Activated CD4-positive, alpha-beta T cell treated with anti-CD3 and anti-CD28 coated beads, Interleukin-2, amount 50 U/mL, for 48 hours (primary cell): ENCODE results near the gene EIF4G3.
A peak's percentile ranks its signal among the peaks of the same experiment; 100 is the strongest.
"Not testable (repeated sequence)": the region's sequence is repeated elsewhere in the genome, so short reads cannot be mapped to it uniquely, and the experiment has no call there.

ENCODE experiments used
- DNase-seq, 2 experiments: peaks; one replicate each; pipeline ENCODE4 v3.0.0-alpha.2; 2020

EIF4G3 gene

DNA sequence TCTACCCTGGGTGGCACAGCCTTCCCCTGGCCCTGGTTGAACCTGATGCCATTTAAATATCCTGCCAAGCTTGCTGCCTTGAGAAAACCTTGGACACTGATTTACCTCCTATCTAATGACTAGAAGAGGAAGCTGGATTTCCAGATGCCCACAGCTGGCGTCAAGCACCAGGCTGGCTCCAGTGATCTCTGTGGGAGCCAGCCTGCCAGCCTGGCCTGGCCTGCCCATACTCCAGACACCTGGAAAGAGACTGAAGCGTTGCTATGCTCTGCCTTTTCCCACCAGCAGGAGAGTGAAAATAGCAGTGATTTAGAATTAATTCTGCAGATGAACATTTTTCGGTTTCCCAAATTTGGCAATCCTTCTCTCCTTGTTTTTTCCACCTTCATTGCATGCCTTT is 11.5 kb upstream of the EIF4G3 start:
- no peak for DNase-seq

DNA sequence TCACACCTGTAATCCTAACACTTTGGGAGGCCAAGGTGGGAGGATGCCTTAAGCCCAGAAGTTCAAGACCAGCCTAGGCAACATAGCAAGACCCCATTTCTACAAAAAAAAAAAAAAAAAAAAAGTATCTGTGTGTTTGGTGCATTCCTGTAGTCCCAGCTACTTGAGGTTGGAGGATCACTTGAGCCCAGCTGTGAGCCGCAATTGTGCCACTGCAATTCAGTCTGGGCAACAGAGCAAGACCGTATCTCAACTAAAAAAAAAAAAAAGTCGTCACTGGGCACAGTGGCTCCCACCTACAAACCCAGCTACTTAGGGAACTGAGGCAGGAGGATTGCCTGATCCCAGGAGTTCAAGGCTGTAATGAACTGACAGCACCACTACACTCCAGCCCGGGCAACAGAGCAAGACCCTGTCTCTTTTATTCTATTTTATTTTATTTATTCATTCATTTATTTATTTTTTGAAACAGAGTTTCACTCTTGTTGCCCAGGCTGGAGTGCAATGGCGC is 8.6 kb upstream of the EIF4G3 start:
- no peak for DNase-seq

DNA sequence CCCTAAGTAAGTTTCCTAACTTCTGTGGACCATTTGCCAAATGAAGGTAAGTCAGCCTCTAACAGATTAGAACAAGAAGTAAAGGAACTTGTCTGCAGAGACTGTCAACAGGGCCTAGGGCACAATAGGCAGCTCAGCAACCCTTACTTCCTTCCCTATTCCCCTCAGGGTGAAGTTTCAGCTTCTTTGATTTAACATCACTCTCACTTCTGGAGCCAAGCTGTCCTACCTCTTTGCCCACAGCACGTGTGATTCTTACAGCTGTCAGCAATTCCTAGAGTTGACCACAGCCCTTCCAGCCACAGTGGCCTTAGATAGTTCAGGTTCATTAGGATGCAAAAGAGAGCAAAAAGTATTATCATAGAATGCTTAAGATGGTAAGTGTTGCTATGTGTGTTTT is 7.6 kb upstream of the EIF4G3 start:
- DNase-seq: no peak

DNA sequence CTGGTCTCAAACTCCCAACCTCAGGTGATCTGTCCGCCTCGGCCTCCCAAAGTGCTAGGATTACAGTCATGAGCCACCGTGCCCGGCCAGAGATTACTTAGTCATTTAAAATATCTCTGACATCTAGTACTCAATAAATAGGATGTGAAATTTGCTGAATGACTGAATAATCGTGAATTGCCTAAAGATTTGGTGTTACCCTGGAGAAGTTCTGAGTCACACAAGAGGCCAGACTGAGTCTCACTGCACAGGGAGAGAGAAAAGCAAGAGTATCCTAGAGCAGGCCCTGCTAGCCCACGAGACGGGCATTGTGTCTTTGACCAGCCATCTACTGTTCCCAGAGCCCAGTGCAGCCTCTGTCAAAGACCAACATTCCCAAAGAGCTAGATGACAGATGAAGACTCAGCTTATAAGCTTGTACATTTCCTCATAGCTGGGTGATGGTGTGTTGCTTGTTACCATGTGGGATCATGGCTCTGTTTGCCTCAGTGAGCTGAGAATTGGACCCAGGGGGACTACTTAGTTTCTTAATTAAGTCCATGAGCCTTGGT is 5.6 kb upstream of the EIF4G3 start:
- DNase-seq: no peak

DNA sequence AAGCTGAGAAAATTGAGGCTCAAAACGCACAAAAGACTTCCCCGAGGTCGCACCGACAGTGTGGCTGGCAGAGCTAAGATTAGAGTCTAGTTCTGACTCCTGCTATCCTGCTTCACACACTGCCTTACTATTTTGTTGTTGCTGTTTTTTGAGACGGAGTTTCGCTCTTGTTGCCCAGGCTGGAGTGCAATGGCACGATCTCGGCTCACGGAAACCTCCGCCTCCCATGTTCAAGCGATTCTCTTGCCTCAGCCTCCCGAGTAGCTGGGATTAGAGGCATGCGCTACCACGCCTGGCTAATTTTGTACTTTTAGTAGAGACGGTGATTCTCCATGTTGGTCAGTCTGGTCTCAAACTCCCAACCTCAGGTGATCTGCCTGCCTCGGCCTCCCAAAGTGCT is 1.6 kb upstream of the EIF4G3 start:
- not testable (repeated sequence) for DNase-seq

DNA sequence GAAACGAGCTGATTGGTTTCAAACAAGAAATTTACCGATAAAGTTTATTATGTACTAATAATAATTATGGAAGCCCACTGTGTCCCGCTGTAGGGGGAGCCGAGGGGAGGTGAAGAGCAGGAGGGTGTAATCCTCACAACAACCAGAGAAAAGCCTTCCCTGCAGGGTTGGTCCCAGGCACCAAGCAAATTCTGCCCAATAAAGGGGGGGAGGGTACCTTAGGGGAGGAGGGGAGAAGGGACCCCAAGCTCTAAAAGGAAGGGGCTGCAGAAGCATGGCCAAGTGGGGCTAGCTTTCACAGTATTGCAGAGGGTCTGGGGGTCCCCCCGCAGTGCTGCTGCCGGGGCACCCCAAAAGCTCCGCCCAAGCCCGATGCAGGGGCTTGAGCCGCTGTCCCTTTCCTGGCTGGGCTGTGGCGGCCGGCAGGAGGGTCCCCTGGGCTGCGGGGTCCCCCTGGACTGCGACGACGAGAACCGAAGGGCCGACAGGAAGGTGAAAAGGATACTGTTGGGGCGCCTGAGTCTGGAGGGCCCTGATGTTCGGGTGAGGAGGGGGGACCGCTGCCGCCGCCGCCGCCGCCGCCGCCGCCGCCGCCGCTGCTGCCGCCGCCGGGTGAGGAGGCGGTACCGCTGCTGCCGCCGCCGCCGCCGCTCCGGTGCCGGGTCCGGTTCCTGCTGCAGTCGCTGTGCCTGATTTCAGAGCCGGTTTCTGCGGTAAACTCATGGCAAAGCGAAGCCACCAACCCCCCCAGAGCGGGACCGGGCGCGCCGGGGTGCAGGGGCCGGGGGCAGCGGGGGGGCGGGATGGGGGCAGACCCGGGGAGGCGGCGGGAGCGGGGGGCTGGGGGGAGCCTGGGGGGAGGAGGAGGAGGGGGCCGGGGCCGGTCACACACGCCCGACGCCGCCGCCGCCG is 771 bp downstream of the EIF4G3 start:
- peak; percentile 36 to 38 for DNase-seq

DNA sequence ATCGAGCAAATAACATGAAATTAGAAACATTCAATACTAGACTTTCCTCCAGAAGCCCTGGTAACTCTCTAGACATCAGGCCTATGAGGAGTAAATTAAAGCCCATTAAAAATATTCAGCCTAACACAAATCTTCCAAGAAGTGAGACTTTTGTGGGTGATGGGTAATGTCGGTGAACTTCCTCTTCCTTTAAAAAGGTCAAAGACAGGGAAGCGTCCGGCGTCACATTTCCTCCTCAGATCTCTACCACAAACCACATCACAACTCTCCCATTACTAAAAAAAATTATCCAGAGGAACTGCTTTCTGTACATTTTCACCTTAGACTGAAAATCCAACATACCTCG is 1.4 kb downstream of the EIF4G3 start:
- peak; percentile 24 to 34 for DNase-seq

DNA sequence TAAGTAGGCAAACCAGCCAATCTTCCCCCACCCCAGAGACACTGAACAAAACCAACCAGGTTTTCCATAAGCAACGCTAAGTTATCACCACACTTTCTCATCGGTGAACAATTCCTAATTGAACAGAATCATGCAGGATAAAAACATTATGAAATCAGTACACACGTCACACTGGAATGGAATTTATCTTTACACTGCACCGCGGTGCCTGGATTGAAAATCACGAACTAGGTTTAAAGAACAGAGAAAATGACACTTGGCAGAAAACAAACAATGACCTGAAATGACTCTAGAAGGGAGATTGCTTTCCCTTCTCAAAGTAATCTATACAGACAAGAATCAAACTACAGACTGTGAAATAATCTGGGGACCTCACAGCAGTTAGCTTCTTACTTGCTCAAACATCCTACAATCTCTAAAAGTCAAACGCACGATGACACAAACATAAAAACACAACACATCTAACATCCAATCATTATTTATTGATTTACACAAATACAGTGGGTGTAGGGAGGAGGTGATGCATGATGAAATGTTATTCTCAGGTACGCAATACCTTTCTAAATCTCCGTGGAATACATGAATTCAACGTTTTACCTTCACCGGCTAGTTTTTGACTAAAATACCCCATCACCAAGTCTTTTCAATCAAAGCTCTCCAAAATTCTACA is 1.9 kb downstream of the EIF4G3 start:
- no peak for DNase-seq

DNA sequence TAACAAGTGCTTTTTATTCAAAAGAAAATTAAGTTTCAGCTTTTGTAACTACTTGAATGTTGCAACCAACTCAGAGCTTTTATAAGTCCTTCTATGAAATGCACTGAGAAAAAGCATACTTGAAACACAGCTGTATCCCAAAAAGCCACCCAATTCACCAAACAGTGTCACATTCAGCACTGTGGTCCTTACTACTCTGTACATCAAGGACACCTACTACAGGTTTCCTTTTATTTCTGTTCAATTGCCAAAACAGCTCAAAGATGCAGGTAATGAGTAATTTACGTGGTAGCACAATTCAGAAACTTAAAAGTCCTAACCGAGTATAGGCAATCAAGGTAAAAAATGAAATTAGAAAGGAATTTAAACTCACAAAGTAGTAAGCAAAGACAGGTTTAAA is 2.5 kb downstream of the EIF4G3 start:
- no peak for DNase-seq

DNA sequence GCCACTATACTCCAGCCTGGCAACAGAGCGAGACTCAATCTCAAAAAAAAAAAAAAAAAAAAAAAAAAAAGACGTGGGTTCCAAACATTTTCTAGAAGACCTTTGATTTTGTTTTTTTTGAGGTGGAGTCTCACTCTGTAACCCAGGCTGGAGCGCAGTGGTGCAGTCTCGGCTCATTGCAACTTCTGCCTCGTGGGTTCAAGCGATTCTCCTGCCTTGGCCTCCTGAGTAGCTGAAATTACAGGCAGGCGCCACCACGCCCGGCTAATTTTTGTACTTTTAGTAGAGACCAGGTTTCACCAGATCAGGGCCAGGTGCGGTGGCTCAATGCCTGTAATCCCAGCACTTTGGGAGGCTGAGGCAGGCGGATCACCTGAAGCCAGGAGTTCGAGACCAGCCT is 3.6 kb downstream of the EIF4G3 start:
- not testable (repeated sequence) for DNase-seq

DNA sequence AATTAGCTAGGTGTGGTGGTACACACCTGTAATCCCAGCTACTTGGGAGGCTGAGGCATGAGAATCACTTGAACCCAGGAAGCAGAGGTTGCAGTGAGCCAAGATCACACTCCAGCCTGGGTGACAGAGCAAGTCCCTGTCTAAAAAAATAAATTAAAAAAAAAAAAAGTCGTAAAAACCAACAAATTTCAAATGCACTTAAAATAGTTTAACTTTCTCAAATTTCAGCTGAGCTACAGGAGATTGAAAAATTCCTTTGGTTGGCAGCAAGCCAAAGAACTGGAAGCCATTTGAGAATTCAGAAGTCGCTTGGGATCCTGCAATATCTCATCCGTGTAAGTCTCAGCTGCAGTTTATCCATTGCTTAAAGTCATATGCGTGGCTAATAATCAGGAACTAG is 5.9 kb downstream of the EIF4G3 start:
- not testable (repeated sequence) for DNase-seq

DNA sequence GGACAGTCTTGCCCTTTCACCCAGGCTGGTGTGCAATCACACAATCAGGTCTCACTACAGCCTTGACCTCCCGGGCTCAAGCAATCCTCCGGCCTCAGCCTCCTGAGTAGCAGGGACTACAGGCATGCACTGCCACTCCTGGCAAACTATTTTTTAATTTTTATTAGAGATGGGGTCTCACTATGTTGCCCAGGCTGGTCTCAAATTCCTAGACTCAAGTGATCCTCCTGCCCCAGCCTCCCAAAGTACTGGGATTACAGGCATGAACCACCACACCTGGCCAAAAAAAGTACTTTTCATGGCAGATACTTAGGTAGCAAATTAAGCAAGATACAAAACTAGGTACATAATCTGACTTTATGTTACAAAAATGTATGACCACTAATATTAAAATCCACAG is 8.3 kb downstream of the EIF4G3 start:
- DNase-seq: no peak

DNA sequence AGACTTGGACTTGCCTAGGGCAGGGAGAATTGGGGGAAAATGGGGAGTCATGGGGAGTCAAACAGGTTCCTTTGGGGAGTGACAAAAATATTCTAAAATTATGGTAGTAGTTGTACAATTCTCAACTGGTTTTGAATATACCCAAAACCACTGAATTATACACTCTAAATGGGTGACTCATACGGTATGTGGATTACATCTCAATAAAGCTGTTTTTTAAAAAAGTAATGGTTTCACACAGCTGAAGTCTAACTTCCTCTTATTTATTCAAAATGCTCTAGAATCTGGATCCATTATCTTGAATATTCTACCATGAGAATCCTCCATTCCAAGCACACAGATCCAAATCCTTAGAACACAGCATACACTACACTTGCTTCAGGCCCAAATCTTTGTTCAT is 11.1 kb downstream of the EIF4G3 start:
- no peak for DNase-seq

DNA sequence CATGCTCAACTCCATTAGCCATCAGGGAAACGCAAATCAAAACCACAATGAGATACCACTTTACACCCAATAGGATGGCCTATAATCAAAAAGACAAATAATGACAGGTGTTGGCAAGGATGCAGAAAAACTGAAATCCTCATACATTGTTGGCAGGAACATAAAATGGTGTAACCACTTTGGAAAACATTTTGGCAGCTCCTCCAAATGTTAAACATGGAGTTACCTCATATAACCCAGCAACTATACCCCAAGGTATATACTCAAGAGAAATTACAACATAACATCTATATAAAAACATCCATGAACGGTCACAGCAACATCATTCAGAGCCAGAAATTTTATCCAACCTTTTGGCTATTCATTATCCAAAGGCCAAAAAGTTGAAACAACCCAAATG is 11.6 kb downstream of the EIF4G3 start:
- no peak for DNase-seq

DNA sequence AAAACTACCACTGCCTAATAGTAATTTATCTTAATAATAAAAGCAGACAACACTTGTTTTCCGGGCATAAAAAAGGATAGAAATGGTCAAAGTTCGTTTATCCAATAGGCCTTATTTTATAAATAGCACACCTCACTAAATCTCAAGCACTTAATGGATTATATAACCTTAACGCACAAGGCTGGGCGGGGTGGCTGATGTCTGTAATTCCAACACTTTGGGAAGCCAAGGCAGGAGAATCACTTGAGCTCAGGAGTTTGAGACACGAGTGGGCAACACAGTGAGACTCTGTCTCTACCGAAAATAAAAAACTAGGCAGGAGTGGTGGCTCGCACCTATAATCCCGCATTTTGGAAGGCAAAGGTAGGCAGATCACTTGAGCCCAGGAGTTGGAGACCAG is 12.4 kb downstream of the EIF4G3 start:
- no peak for DNase-seq

DNA sequence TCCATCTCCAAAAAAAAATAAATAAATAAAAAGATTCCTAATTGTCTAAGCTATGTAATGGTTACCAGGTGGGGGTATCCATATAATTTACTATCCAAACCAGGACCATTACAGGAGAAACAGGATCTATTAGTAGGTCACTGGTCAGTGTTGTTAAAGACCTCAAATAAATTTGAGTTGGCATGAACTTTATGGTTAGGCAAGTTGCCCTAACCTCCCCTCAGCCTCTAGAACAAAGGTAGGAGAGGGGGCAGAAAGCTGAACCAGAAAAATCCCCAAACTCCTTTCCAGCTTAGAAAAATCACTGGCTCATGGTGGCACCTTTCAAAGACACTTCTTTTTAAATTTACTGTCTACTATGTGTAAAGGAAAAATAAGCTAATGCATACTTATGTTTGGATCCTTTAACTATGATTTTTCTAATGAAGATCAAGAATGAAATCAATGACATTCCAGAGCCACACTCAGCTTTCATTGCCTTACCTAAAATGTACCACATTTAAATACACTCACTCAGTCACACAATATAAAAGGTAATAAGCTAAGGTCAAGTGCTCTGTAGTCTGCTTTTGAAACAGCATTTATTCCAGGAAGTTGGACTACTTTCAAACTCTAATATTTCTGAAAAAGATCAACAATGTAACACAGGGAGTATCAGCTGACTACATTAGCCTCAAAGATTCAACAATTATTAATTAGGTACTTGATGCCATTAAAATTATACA is 13.8 kb downstream of the EIF4G3 start:
- no peak for DNase-seq

DNA sequence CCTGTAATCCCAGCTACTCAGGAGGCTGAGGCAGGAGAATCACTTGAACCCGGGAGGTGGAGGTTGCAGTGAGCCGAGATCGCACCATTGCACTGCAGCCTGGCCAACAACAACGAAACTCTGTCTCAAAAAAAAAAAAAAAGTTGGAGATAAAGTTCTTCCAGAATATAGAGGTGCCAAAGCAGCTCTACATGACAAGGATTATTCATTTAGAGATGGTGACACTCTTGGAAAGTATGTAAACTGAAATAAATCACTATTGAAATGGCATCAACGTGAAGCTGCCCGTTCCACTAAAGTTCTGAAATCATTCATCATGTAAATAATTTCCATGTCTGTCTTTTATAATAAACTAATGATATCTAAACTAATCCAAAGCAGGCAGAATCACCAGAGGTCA is 14.9 kb downstream of the EIF4G3 start:
- no peak for DNase-seq

DNA sequence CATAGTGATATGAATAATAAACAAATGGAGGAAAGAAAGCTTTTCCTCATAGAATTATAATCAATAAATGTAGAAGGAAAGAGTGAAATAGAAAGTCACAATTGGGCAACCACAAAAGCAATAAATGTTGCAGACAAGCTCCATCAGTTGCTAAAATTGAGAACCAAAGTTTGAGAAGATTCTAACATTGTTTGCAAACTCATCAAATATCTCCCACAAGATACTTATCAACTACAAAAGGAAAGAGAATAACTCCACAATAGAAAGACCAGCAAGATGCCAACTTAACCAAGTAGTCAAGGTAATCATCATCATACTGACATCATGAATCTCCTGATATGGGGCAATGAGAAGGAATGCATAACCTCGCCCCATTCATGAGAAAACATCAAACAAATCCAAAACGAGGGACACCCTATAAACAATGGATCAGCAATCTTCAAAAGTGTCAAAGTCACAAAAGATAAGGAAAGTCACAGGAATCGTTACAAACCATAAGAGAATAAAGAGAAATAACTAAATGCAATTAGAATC is 16.4 kb downstream of the EIF4G3 start:
- DNase-seq: no peak

DNA sequence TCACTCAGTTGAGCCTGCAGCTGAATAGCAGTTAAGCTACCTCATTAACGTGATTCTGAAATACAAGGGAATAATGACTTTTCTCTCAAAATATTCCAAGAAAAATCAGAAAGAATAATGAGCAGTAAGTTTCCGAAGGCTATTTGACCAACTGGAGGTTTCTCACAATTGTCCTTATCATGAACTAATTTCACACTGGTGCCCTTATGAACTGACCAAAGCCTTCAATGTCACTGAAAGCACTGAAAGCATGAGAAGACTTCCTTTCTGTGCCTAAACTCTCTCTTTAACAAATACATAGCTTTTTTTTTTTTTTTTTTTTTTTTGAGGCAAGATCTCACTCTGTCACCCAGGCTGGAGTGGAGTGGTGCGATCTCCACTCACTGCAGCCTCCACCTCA is 18.8 kb downstream of the EIF4G3 start:
- no peak for DNase-seq

DNA sequence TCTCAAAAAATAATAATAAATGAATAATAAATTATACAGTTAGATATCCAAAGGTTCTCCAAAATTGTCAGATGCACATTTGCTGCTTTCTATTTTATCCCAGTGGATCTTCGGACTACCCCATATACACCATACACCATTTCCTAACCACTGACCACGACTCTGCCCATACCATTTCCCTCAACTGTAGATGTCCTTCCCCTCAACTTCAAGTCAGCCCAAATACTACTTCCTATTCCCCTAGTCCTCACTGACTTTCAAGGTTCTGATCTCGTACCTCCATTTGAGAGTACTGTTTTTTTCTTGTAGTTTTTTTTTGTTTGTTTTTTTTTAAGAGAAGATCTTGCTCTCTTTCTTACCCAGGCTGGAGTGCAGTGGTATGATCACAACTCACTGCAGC is 19.6 kb downstream of the EIF4G3 start:
- DNase-seq: no peak

DNA sequence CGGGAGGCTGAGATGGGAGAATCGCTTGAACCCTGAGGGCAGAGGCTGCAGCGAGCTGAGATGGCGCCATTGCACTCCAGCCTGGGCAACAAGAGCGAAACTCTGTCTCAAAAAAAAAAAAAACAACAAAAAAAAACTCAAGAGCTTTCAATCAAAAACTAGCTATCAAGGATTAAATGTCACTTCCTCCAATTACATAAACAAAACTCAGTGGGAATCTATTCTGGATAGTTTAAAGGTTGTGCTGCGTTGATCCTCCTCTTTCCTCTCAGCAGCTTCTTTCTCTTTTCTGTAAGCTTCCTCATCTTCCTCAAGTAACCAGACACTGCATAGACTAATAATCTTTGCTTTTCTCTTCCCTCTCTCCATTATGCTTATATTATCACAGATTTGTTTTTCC is 20.7 kb downstream of the EIF4G3 start:
- DNase-seq: no peak

DNA sequence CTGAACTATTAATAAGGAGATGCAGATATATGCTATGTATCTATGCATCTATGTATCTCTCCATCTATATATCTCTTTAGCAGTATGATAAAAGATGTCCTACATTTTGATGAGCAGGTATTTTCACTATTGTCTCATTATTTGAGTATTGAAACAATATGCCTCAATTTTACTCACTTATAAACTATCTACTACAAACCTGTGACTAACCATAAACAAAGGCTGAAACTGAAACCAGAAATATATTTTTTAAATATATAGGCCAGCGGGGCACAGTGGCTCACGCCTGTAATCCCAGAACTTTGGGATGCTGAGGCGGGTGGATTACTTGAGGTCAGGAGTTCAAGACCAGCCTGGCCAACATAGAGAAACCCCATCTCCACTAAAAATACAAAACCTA is 22.0 kb downstream of the EIF4G3 start:
- no peak for DNase-seq

DNA sequence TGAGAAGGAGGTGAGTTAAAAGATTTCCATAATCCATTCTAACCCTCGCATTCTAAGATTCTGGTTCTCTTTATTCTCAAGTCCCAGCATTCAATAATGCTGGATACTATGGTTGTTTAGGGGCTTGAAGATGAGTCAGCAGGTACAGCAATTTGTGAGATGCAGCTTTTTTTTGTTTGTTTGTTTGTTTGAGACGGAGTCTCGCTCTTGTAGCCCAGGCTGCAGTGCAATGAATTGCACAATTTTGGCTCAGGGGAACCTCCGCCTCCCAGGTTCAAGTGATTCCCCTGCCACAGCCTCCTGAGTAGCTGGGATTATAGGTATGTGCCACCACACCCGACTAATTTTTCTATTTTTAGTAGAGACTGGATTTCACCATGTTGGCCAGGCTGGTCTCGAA is 23.3 kb downstream of the EIF4G3 start:
- DNase-seq: no peak
